HTERT RPE-1 (cell line): Measurements from ENCODE around the gene TTC13.

Experiments used
- in situ Hi-C: fragments of 300-500 bp; cut with MboI; formaldehyde crosslinking; loops from 4 replicates; pipeline ENCODE4 v1.14.3; 2020; ENCODE audit warnings: low sequenced_read_pairs

The TTC13 gene

GRCh38 chr1:230913496-230913895, 65.2 kb downstream of the TTC13 start:
- in situ Hi-C loops, result no loop called here

GRCh38 chr1:230910755-230911117, 67.9 kb downstream of the TTC13 start:
- in situ Hi-C loops, result no loop called here

- in situ Hi-C loops, result no loop called here
Measured at GRCh38 chr1:230909974-230910754, 68.5 kb downstream of the TTC13 start.

- in situ Hi-C loops, result no loop called here
Measured at GRCh38 chr1:230907472-230908205, 71.0 kb downstream of the TTC13 start.

- in situ Hi-C loops, result no loop called here
Measured at GRCh38 chr1:230906226-230906625, 72.4 kb downstream of the TTC13 start.

GRCh38 chr1:230905733-230906132, 72.9 kb downstream of the TTC13 start:
- in situ Hi-C loops, result no loop called here

- in situ Hi-C loops, result no loop called here
Measured at GRCh38 chr1:230902349-230902923, 76.2 kb downstream of the TTC13 start.

- in situ Hi-C loops, result no loop called here
Measured at GRCh38 chr1:230901671-230902070, 77.0 kb downstream of the TTC13 start.

- in situ Hi-C loops, result no loop called here
Measured at GRCh38 chr1:230900984-230901383, 77.7 kb downstream of the TTC13 start.

GRCh38 chr1:230899841-230900251, 78.8 kb downstream of the TTC13 start:
- in situ Hi-C loops, result no loop called here

- in situ Hi-C loops, result no loop called here
Measured at GRCh38 chr1:230898748-230899147, 79.9 kb downstream of the TTC13 start.

- in situ Hi-C loops, result no loop called here
Measured at GRCh38 chr1:230898144-230898543, 80.5 kb downstream of the TTC13 start.

GRCh38 chr1:230896779-230897178, 81.9 kb downstream of the TTC13 start:
- in situ Hi-C loops, result no loop called here

GRCh38 chr1:230895452-230895851, 83.2 kb downstream of the TTC13 start:
- in situ Hi-C loops, result no loop called here

- in situ Hi-C loops, result no loop called here
Measured at GRCh38 chr1:230894664-230895063, 84.0 kb downstream of the TTC13 start.

GRCh38 chr1:230894032-230894431, 84.6 kb downstream of the TTC13 start:
- in situ Hi-C loops, result no loop called here

- in situ Hi-C loops, result no loop called here
Measured at GRCh38 chr1:230892018-230892491, 86.6 kb downstream of the TTC13 start.

GRCh38 chr1:230891413-230891812, 87.2 kb downstream of the TTC13 start:
- in situ Hi-C loops, result no loop called here

- in situ Hi-C loops, result no loop called here
Measured at GRCh38 chr1:230884646-230885045, 94.0 kb downstream of the TTC13 start.

GRCh38 chr1:230883967-230884366, 94.7 kb downstream of the TTC13 start:
- in situ Hi-C loops, result no loop called here

GRCh38 chr1:230879778-230880177, 98.9 kb downstream of the TTC13 start:
- in situ Hi-C loops, result no loop called here

- in situ Hi-C loops, result no loop called here
Measured at GRCh38 chr1:230878591-230878990, 100.1 kb downstream of the TTC13 start.
